ENCODE measurements around the gene SORCS2.
A peak's percentile ranks its signal among the peaks of the same experiment; 100 is the strongest.

The SORCS2 gene

DNA sequence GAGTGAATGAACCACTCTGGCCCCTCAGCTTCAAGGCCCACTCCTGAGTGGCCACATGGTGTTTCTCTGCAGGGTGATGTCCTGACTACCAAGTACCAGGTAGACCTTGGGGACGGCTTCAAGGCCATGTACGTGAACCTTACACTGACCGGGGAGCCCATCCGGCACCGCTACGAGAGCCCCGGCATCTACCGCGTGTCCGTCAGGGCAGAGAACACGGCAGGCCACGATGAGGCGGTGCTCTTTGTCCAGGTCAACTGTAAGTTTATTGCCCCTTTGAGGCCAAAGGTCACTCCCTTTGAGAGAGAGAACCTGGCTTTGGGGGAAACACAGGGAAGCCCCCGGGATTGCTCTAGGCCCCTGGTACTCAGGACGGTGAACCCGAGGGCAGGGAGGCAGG, 531.3 kb downstream of the SORCS2 start:
- DNase-seq (ENCODE audit: low read depth, low spot score) = no peak
- H3K4me3 ChIP-seq (ENCODE audit: low read length) = no peak overlapping the region

DNA sequence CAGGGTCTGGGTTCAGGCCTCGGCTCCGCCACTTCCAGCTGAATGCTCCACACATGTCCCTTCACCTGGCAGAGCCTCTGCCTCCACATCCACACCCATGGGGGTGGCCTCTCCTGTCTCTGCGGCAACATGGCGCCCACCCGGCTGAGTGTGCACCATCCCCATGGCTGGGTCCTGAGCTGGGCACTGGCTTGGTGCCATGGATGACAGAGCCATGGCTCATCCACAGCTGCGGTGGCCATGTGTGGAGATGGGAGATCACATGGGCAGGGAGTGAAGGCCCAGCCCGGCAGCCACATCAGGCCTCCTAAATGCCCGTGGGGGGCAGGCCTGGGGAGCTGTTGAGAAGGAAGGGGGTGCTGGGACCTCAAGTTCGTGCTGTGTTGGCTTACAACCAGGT, 533.6 kb downstream of the SORCS2 start:
- DNase-seq (ENCODE audit: low read depth, low spot score) = no peak
- H3K4me3 ChIP-seq (ENCODE audit: low read length) = no peak overlapping the region

DNA sequence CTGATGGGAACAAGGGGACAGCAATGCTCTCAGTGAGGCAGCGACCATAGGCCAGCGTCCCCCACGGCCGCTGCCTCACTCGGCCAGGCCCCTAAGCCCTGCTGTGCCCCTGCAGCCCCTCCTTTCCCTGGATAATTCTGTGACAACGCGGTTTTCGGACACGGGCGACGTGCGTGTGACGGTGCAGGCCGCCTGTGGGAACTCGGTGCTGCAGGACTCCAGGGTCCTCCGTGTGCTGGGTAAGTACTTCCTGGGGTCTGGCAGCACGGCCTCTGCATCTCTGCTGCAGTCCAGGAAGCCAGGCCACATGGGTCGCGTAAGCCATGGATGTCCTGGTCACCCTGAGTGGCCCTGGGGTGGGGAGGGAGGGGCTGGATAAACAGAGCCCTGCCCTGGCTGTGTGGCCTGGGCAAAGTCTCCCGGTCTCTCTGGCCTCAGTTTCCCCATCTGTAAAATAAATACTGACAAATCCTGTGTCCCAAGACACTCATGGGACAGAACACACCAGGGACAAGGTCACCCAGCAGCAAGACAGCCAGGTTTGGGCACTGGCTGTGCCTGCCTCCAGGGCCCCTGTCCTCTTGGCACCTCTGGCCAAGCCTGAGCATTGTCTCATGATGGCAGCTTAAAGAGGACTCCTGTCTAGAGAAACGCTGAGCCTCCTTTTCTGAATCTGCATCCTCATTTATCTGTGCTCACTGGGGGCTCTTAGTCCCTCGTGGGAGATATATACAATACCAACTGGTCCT, 534.5 kb downstream of the SORCS2 start:
- H3K4me3 ChIP-seq (ENCODE audit: low read length) = no peak overlapping the region
- DNase-seq (ENCODE audit: low read depth, low spot score) = no peak

DNA sequence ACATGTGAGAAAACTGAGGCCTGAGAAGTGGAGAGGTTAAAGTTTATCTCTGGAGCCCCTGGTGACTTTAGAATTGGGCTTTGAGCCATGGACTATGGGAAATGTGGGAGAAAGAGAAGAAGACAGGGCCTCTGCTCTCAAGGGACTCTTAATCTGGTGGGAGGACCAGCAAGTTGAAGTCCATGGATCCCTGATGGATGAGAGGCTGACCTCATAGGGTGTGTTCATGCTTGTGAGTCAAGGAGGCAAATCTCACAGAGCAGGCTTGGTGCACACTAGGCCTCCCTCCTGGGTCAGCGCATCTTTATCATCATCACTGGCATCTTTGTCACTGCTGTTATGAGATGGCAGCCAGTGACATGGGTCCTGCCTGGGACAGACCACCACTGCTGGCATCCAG, 535.4 kb downstream of the SORCS2 start:
- DNase-seq (ENCODE audit: low read depth, low spot score) = no peak
- no peak overlapping the region for H3K4me3 ChIP-seq (ENCODE audit: low read length)

DNA sequence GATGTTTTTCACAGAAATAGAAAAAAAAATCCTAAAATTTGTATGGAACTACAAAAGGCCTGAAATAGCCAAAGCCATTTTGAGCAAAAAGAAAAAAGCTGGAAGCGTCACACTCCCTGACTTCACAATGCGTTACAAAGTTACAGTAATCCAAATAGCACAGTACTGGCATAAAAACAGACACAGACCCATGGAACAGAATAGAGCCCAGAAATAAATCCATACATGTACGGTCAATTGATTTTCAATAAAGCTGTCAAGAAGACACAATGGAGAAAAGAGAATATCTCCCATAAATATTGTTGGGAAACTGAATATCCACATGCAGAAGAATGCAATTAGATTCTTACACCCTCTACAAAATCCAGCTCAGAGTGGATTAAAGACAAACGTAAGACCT, 539.1 kb downstream of the SORCS2 start:
- no peak for DNase-seq (ENCODE audit: low read depth, low spot score)
- no peak overlapping the region for H3K4me3 ChIP-seq (ENCODE audit: low read length)

DNA sequence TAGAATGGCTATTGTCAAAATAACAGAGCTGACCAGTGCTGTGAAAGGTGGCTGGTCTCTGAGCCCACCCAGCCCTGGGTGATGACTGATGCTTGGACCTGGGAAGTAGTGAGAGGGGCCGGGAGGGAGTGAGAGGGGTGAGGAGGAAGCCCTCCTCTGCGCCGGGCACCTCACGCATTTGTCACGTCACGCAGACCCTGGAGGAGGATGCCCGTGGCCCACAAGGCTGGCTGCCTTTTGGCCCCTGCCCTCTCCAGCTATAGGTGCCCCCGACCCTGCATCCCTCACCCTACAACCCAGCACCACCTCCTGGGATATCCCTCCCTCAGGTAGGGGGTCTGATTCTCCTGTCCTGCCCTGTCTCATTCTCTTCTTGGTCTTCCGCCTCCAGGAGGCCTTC, 539.9 kb downstream of the SORCS2 start:
- no peak for DNase-seq (ENCODE audit: low read depth, low spot score)
- H3K4me3 ChIP-seq (ENCODE audit: low read length) = no peak overlapping the region

DNA sequence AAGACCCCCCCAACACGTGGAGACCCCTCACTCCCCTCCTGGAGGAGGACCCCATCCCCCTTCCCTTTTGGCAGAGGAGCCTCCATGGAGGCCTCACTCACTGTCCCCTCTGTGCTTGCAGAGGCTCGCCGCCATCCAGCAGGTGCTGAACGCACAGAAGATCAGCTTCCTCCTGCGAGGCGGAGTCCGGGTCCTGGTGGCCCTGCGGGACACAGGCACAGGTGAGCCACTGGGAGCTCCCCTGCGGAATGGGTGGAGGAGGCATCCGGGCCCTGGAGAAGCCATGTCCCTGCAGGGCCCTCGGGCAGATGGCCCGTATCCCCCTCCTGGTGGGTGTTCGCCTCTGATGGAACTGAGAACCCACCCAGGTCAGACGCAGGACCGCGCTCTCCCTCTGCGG, 540.9 kb downstream of the SORCS2 start:
- H3K4me3 ChIP-seq (ENCODE audit: low read length) = no peak overlapping the region
- DNase-seq (ENCODE audit: low read depth, low spot score) = no peak

DNA sequence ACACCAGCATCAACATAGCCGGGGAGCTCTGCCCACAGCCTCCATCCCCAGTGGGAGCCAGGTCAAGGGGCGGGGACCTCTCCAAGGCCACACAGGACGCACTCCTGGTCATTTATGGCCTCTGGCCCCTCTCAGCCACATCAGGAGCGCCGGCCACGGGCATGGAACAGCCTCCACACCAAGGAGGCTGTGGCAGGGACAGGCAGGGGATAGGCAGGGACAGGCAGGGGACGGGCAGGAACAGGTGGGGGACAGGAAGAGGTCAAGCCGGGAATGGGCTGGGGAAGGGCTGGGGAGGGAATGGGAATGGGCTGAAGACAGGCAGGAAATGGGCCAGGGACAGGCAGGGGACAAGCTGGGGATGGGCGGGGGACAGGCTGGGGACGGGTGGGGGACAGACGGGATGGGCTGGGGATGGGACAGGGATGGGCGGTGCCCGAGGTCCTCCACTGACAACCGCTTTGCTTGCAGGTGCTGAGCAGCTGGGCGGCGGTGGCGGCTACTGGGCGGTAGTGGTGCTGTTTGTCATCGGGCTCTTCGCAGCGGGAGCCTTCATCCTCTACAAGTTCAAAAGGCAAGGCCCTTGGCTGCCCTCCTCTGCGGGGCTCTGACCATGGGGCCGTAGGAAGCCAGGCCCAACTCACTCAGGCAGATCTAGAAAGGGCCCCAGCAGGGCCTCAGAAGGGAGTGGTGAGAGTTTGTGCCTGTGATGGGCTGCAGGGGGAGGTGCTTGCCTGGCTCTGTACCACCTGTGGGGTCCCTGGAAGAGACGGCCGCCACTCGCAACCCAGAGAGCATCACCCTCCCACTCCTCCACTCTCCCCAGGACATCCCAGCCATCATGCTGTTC, 541.7 kb downstream of the SORCS2 start:
- no peak for DNase-seq (ENCODE audit: low read depth, low spot score)
- H3K4me3 ChIP-seq (ENCODE audit: low read length) = no peak overlapping the region

DNA sequence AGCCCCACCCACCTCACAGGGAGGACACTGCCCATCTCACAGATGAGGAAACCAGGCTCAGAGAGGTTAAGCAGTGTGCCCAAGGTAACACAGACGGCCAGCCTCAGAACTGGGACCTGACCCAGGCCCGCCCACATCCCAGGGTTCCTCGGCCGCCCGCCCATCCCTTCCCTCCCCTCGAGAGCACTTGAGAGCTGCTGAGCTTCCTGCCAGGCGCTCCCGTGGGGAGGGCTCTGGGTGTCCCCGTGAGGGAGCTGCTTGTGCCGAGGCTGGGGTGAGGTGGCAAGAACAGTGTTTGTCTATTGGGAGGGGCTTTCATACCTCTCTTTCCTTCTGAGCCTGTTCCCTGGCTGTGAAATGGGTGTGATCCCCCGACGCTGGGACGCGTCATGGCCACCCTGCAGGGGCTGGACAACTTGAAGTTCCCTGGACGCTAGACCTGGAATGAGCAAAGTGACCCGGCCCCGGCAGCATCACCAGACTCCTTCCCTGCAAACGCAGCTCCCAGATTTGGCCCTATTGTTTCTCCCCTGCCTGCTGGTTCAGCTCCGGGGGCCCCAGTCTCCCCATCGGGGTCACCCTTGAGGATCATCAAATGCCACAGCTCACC, 542.4 kb downstream of the SORCS2 start:
- H3K4me3 ChIP-seq (ENCODE audit: low read length) = no peak overlapping the region
- DNase-seq (ENCODE audit: low read depth, low spot score) = no peak

DNA sequence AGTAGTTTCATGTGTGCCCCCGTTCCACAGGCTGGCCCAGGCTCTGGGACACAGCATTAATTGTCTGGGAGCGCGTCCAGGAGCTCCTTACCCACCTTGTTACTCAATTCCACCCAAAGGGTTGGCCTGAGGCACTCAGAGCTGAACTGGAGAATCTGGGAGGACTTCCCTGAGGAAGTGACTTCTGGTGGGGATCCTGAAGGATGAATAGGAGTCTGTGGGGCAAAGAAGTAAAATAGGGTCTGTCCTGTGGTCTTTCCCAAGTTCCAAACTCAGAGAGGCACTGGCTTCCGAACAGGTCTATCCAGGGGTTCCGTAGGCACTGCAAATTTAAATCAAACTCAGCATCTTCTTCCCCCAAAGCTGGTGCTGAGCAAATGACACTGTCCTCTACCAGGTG, 543.1 kb downstream of the SORCS2 start:
- no peak for DNase-seq (ENCODE audit: low read depth, low spot score)
- no peak overlapping the region for H3K4me3 ChIP-seq (ENCODE audit: low read length)

DNA sequence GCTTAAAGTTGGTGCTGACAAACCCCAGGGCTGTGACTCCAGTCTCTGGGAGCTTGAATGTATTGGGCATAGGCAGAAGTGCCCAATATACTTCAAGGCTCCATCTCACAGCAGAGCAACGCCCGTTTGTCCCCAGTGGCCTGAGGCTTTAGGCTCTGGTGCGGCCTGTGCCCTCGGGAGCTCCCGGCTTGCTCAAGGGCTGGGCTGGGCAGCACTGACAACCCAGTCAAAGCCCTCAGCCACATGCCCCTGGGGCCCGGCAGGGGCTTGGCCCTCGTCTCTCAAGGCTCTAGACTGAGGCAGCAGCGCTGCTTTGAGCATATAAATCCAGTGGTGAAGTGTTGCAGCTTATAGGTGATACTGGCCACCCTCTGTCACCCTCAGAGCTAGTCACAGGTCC, 543.6 kb downstream of the SORCS2 start:
- H3K4me3 ChIP-seq (ENCODE audit: low read length) = no peak overlapping the region

DNA sequence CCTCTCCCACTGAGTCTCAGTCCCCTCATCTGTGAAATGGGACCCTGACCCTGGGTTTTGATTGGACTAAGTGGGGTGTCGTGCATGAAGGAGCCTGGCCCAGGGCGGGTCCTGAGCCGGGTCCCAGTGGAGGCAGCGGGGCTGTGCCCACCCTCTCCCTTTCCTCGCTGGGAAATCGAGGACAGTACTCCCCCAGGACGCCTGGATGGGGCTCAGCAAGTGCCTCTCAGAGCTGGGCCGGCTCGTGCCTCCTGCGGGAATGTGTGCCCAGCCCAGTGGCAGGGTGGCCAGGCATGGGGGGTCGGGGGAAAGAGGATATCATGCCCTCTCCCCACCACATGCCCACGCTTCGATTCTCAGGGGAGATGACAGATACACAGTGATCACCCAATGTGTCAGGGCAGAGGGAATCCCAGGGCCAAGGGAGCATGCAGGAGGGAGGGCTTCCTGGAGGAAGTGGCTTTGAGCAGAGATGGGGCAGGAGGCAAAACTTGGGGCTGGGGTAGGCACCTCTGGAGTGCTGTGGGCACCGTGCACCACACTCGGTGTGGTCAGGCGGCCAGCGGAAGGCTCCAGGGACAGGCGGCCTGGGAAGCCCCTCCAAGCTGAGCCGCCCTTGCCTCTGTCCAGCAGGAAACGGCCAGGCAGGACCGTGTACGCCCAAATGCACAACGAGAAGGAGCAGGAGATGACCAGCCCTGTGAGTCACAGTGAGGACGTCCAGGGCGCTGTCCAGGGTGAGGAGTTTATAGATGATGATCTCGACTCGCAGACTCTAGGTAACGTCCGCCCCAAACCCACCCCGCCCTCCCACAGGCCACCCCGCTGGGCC, 544.3 kb downstream of the SORCS2 start:
- no peak overlapping the region for H3K4me3 ChIP-seq (ENCODE audit: low read length)
- no peak for DNase-seq (ENCODE audit: low read depth, low spot score)

More for the DNA sequence above, 543.6 kb downstream of the SORCS2 start:
- DNase-seq (ENCODE audit: low read depth, low spot score) = no peak

DNA sequence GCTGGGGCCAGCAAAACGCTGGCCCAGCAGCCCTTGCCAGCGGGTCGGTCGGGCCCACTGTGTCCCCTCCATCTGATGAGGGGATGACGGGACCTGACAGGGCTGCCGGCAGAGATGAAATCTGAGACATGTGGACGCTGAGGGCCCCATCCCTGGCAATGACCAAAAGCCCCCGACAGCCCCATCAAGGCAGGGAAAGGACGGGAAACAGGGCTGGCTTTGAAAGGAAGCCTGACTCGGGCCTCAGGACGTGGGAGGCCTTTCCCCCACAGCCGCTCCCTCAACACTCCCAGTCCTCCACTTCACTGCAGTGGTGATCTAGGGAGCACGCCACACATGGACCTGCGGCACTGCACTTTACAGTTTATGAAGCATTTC, 544.9 kb downstream of the SORCS2 start:
- no peak overlapping the region for H3K4me3 ChIP-seq (ENCODE audit: low read length)
- DNase-seq (ENCODE audit: low read depth, low spot score) = no peak

DNA sequence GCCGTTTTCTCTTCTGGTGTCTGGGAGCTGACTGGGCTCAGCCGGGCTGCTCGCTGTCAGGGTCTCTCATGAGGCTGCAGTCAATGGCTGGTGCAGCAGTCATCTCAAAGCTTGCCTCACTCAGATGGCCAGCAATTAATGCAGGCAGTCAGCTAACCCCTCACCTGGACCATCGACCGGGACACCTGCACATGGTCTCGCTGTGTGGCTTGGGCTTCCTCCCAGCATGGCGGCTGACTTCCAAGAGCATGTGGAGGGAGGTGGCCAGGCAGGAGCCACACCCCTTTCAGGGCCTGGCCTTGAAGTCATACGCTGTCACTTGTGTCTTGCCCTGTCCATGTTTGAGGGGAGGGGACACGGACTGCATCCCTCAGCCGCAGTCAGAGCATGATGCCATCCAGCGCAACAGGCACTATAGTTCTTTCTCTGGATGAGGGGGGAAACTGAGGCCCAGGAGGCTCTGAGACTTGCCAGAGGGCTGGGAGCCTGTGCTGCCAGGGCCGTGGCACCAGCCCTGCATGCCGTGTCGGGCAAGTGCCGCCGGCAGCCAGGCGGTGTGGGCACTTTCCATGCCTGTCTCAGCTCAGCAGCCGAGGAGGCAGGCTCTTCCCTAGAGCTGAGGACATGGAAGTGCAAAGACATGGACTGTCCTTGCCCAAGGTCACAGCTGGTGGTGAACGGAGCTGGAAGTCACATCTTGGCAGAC, 545.6 kb downstream of the SORCS2 start:
- no peak overlapping the region; the same call in 1 of the 2 replicates for H3K4me3 ChIP-seq (ENCODE audit: low read length)
- DNase-seq (ENCODE audit: low read depth, low spot score) = no peak

DNA sequence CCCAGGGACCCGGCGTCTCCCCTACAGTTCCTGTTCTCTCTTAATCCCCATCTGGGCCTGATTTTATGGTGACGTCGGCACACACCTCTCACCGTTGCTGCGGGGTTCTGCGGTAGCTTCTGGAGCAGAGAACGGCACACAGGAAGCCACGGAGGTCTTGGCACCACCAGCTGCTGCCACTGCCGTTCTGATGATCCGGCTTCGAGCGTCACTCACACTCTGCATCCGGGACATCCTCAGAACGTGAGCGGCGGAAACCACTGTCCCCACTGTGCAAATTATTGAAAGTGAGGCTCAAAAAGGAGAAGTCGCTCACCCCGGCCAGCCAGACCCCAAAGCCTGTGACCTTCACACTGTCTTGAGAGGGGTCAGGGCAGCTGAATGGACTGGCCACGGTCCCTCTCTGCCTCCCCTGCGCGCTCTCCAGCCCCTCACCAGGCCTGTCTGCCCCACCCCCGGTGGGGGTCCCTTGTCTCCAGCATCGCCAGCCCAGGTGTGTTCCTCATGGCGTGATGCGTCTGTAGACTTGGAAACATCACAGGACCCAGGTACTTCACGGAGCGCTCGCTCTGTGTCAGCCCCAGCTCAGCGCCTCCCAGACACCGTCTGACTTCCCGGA, 546.2 kb downstream of the SORCS2 start:
- H3K4me3 ChIP-seq (ENCODE audit: low read length) = no peak overlapping the region; the same call in 1 of the 2 replicates

DNA sequence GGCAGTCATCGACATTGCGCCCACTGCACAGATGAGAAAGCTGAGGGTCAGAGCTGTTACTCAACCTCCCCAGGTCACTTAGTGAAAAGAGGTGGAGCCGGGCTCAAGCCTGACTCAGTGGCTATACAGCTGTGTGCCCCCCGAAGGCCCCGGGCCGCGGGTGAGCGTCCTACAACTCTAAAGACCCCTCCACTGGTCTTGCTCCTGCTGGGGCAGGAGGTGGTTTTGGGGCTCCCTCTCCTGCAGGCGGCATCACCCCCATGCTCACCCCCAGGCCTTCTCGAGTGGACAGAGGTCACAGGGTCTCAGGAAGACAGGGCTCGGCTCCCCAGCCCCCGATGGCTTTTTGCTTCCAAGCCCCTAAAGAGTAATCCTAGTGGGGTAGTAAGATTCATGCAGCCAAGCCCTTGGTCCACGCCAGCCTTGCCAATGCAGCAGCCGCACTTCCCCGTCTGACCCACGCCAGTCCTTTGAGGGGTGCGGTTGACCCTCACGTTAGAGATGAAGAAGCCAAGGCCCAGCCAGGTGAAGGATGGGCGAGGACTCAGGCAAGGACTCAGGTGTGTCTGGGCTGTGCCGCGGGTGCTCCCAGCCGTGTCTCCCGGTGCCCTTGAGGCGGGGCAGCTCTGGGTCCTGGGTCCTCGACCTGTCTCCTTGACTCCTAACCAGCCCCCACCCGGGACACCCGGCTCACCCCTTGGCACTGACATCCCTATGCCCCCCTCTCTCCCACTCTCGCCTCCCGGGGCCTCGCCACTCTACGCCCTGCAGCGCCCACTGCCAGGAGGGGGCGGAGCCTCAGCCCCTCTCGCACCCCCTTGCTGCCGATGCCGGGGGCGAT, 547.0 kb downstream of the SORCS2 start:
- H3K4me3 ChIP-seq (ENCODE audit: low read length) = no peak overlapping the region
- no peak for DNase-seq (ENCODE audit: low read depth, low spot score)

More for the DNA sequence above, 546.2 kb downstream of the SORCS2 start:
- peak; percentile 76 for DNase-seq (ENCODE audit: low read depth, low spot score)

Data from Jurkat, Clone E6-1 (cell line).